HG03439 (cell line): Measurements from ENCODE around the gene CRELD2.

Source experiments
- ATAC-seq: cut with Tn5 transposase; IDR thresholded peaks from one replicate; pipeline ENCODE4 v1.9.1; 2021; ENCODE audit warnings: mild to moderate bottlenecking, moderate library complexity; ENCODE audit not compliant: unreplicated experiment

Gene CRELD2

DNA sequence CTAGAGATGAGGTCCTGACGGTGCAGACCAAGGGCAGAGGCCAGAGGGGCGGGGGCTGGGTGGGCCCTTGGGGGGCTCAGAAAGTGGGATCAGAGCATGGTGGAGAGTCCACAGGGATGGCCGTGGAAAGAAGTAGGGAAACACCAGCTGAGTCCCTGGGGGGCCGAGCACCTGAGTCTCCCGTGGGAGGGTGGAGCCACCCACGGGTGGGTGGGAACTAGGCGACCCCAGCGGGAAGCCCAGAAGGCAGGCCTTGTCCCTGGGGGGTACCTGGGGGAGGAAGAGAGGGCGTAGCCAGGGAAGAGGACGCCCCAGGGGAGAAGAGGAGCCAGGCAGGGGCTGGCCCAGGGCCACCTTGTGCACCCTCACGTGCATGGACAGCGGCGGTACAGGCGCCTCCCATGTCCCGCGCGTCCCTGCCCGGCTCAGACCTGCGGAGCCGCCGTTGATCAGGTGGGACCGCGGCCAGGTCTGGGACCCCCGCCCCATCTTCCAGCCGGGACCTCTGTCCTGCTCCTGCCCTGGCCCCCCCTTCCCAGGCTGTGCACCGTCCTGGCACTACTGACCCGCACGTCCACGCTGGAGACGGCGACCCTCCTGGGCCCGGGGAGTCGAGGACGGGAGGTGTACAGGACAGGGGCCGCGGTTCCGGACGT, 10.2 kb downstream of the CRELD2 start:
- ATAC-seq: no peak

DNA sequence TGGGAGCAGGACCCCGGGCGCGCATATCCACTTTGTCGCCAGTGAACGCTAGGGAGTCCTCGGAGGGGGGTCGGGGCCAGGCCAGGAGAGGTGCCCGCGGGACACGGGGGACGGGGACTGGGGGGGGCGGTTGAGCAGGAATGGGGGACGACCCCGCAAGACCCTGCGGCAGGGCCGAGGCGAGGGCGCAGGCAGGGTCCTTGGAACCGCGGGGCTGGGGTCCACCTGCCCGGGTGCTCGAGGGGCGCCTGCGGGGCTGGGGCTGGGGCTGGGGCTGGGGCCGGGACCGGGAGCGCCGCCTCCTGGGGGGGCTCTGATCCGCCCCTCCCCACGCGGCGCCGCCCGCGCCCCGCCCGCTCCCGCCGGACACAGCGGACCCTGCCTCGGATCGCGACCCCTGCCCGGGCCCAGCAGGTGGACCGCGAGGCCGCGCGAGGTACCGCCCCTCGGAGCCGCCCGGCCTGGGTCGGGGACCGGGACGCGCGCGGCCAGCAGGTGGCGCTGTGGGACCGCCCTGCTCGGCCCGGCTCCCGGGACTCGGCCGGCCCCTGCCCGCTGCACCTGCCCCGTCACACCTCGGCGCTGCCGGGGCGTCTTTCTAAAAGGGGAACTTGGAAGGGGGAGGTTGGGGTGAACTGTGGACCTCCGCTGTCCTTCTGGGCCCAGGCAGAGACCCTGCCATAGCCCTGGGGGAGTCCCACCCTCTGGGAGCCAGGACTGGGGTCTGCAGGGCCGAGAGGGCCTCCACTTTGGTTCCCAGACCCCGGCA, 11.0 kb downstream of the CRELD2 start:
- no peak for ATAC-seq

GRCh38 chr22:49929994-49930575, 11.7 kb downstream of the CRELD2 start:
- no peak for ATAC-seq

- ATAC-seq: no peak
These were observed 12.4 kb downstream of the CRELD2 start for GRCh38 chr22:49930596-49931412.

DNA sequence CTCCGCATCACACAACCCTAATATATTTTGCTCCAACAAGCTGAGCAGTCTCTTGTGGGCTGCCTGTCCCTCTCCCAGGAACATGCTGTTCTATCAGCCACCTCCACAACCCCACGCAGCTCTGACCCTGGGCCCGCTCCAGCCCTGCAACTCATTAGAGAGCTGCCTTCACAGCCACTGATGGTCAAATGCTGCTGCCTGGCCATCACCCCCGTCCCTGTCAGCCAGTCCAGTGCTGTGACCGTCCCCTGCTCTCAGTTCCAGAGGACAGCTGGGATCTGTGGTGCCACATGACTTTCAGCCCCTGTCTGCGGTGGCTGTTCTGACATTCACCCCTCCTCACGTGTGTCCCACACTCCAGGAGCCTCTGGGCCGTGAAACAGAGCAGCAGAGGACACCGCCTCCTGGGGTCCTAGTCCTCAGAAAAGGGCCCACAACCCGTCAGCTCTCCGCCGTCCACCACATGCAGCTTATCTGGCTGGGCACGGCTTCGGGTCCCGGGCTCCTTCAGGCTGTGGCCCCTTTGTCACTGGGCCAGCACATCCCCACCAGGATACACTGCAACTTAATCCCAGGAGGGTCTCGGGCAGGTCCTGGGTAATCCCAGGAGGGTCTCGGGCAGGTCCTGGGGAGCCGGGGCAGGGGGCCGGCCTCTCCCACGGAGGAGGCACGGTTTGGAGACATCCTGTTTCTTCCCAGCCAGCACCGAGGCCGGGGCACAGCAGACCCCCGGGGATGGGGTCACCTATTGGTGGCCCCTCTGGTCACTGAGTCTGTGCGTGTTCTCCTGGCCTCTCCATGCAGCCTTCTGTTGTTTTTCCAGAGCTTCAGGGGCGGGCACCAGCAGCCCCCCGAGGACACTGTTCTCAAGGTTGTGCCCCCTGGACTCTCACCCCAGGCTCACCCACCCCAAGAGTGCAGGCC, 15.1 kb downstream of the CRELD2 start:
- no peak for ATAC-seq

GRCh38 chr22:49934160-49934890, 15.9 kb downstream of the CRELD2 start:
- no peak for ATAC-seq

DNA sequence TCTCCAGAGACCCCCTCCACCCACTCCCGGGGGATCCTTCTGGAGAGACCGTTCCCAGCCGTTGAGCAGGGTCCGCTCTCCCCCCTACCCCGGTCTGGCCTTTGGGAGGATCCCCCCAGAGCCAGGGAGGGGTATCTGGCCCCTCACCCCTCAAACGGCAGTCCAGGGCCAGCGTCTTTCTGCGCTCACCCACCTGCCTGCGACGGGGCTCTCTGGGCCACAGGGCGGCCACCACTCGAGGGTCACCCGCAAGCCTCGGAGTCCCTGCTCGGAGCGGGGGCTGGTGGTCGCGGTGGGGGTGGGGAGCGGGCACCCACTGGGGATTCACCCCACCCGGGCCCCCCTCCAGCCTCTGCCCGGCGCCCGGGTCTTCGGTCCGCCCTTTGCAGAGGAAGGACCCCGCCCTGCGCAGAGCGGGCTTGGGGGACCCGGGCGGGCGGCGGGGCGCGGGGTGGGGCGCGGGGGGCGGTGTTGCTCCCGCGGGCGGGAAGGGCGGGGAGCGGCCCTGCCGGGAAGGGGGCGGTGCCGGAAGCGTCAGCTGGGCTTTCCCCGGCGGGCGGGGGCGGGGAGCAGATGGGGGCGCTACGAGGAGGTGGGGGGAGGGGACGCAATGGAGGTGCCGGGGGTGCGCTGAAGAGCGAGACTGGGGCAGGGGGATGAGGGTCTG, 16.6 kb downstream of the CRELD2 start:
- no peak for ATAC-seq

DNA sequence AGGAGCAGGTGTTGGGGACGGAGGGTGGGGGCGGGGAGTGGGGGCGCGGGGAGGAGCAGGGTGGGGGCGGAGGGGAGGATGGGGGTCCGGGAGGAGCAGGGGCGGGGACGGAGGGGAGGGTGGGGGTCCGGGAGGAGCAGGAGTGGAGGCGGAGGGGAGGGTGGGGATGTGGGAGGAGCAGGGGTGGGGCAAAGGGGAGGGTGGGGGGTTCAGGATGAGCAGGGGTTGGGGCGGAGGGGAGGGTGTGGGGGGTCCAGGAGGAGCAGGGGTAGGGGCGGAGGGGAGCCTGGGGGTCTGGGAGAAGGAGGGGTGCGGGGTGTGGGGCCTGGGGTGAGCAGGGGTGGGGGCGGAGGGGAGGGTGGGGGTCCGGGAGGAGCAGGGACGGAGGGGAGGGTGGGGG, 17.1 kb downstream of the CRELD2 start:
- no peak for ATAC-seq

GRCh38 chr22:49936018-49936972, 17.9 kb downstream of the CRELD2 start:
- peak; percentile 74 for ATAC-seq

GRCh38 chr22:49936973-49937757, 18.7 kb downstream of the CRELD2 start:
- no peak for ATAC-seq

DNA sequence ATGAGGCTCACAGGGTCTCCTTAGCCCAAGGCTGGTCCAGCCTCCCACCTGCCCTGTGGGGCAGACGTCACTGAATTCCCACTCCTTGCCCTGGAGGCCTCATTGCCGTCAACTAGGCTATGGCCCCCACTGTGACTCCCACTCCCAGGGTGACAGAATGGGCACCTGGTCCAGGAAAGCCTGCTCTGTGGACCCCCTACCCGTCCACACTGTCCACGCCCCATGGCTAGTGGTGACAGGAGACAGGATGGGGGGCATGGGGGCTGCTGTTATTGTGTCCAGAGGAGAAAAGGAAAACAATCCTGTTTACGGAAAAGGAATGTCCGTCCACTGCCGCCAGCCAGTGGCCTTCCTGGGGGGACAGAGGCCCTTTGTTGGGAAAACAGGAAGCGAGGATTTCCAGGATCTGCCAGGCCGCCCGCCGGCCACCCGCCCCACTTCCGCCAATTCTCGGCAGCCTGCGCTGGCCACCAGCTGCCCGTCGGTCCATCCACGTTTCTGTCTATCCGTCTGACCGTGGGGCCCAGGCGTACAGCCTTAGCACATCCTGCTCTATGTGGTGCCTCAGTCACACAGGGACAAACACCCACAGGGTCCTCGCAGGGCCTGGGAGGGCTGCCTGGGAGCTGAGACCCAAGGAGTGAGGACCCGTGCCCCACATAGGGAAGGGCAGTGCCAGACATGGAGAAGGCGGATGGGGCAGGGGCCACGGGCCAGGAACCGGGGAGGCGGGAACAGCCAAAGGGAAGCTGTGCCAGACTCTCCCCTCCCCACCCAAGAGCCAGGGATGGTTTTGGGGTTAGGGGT, 19.5 kb downstream of the CRELD2 start:
- ATAC-seq: no peak

- no peak for ATAC-seq
These were observed 20.2 kb downstream of the CRELD2 start for GRCh38 chr22:49938565-49939136.

- ATAC-seq: no peak
These were observed 23.3 kb downstream of the CRELD2 start for GRCh38 chr22:49941507-49942316.

- ATAC-seq: no peak
These were observed 24.4 kb downstream of the CRELD2 start for GRCh38 chr22:49942565-49943404.
